Activated CD8-positive, alpha-beta memory T cell treated with anti-CD3 and anti-CD28 coated beads for 48 hours (primary cell): ENCODE measurements around the gene KLRF1.
A peak's percentile ranks its signal among the peaks of the same experiment; 100 is the strongest.

ENCODE experiments used
- DNase-seq, 3 experiments: peaks; one replicate each; pipeline ENCODE4 v3.0.0-alpha.2; 2020; ENCODE audit warnings: low read depth in 2 of 3, low spot score in 2 of 3

Gene KLRF1, protein sequence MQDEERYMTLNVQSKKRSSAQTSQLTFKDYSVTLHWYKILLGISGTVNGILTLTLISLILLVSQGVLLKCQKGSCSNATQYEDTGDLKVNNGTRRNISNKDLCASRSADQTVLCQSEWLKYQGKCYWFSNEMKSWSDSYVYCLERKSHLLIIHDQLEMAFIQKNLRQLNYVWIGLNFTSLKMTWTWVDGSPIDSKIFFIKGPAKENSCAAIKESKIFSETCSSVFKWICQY

GRCh38 chr12:9827209-9827888 lies at the start of gene KLRF1:
KLRF1 (plus strand) TSS chr12:9827481; CDS start chr12:9827545, 64 bp downstream.
- DNase-seq = no peak

DNA sequence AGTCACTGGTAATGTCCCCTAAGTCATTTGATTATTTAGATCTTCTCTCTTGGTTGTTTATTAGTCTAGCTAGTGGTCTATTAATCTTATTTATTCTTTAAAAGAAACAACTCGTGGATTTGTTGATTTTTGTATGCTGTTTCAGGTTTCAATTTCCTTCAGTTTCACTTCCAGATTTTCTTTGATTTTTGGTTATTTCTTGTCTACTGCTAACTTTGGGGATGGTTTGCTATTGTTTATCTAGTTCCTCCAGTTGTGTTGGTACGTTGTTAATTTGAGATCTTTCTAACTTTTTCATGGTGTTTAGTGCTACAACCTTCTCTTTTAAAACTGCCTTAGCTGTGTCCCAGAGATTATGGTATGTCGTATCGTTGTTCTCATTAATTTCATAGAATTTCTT lies 48.1 kb upstream of the KLRF1 start:
- no peak for DNase-seq

- no peak for DNase-seq
These were observed 45.9 kb upstream of the KLRF1 start for GRCh38 chr12:9781360-9781759.

GRCh38 chr12:9782547-9783382 lies 44.5 kb upstream of the KLRF1 start:
- DNase-seq = no peak

- no peak for DNase-seq
These were observed 43.0 kb upstream of the KLRF1 start for GRCh38 chr12:9784326-9784725.

DNA sequence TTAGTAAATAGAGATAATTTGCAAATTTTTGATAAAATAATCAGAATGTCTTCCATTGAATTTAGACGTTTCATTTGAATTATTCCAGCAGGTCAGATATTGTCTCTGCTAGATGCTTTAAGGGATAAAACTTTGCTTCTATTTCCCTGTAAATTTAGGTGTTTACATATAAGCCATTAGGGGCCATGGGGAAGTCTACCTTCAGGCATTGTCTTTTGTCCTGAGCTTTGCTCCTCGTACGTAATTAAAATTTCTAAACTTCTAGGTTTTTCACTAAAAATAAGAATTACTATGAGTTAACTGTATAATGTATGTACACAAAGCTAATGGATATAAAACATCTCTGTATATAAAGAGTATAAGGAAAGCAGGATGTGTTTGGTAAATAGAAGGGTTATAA lies 42.5 kb upstream of the KLRF1 start:
- no peak for DNase-seq

- DNase-seq = no peak
These were observed 40.3 kb upstream of the KLRF1 start for GRCh38 chr12:9786726-9787717.

DNA sequence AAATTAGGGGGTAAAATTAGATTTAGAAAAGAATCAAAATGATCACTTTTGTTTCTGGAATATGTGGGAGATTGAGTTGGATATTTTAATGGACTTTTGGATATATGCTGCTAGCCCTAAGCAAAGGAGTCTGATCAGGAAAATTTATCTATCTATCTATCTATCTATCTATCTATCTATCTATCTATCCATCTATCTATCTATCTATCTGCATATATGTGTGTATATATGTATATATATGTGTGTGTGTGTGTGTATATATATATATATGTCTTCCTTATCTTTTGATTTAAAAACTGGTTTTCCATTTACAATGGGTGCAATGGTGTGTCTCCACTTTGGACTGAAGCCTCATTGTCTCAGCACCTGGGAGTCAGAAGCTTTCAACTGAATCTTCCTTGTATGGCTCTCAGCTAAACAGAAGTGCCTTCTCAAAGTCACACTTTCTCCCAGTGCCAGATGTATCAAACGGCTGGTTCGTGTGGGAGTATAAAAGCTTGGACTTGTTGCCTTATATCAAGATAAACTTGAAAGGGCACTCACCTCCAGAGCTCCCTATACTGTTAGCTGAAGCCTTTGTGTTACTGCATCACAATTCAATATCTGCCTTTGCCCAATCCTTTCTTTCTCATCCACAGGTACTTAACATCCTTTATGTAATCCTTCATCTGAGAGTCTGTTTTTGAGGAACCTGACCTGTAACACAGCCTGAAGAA lies 34.9 kb upstream of the KLRF1 start:
- no peak for DNase-seq

- DNase-seq = no peak
These were observed 34.2 kb upstream of the KLRF1 start for GRCh38 chr12:9792961-9793617.

DNA sequence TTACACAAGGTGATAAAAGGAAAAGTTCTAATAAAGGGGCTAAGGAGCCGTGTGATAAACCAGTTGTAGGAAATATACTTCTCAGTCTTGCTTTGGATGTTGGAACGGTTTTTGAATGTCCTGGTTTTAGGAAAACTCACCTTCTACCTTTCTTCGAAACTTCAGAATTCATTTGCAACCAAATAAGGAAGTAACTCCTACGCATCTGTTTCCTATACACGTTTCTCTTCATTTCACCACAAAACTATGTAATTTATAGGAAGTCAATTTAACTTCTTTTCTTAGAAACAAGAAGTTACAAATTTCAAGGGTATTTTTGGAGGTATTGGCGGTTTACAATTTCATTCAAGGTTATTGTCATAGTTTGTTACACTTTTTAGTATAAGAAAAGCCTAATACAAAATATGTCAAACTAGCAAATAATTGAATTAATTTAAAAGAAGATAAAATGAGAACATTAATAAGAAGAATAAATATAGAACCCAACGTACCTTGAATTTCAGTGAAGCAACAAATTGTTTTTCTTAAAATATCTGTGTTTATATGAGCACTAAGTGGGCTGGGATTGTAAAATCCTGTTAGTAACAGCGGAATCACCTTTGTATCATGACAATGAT lies 33.4 kb upstream of the KLRF1 start:
- DNase-seq = no peak

DNA sequence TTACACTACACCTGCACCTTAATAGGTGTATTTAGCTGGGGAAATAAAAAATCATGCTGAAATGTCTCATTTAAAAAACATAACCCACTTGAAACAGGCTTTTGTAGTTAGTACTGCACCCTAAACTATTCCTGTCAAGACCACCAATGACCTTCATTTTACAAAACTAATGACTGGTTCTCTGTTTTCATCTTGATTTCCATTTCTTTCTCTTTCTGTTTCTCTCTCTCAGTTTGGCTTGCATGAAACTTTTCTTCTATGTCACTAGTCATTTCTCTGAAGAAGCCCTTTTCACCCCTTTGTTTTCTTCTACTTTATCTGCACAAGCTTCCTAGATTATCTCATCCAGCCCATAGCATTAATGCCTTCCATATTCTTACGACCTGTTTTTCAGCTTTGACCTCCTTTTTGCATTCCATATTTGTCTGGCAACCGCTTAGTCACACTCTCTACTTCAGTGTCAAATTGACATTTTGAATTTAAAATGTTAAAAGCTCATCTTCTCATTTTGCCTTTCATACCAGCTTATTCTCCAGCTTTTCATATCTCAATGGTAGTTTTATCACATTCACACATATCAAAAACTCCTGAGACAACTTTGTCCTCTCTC lies 32.7 kb upstream of the KLRF1 start:
- no peak for DNase-seq

DNA sequence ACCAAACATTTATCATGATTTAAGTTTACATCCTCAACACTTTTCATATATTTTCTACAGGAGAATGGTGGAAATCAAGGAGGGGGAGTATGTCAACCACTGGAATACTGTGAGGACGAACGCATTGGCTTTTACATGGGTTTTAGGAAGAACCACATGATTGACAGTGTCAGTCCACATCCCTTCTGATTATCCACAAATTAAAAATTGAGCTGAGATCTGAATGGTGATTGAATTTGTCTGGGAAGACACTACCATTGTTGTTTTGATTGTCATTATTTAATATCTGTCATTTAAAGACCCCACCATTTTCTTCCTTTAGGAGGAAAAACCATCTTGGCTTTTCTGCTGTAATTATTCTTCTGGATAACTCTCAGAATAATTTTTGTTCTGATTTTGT lies 31.3 kb upstream of the KLRF1 start:
- no peak for DNase-seq

- no peak for DNase-seq
These were observed 30.9 kb upstream of the KLRF1 start for GRCh38 chr12:9796346-9796745.

GRCh38 chr12:9796971-9797370 lies 30.3 kb upstream of the KLRF1 start:
- no peak for DNase-seq

DNA sequence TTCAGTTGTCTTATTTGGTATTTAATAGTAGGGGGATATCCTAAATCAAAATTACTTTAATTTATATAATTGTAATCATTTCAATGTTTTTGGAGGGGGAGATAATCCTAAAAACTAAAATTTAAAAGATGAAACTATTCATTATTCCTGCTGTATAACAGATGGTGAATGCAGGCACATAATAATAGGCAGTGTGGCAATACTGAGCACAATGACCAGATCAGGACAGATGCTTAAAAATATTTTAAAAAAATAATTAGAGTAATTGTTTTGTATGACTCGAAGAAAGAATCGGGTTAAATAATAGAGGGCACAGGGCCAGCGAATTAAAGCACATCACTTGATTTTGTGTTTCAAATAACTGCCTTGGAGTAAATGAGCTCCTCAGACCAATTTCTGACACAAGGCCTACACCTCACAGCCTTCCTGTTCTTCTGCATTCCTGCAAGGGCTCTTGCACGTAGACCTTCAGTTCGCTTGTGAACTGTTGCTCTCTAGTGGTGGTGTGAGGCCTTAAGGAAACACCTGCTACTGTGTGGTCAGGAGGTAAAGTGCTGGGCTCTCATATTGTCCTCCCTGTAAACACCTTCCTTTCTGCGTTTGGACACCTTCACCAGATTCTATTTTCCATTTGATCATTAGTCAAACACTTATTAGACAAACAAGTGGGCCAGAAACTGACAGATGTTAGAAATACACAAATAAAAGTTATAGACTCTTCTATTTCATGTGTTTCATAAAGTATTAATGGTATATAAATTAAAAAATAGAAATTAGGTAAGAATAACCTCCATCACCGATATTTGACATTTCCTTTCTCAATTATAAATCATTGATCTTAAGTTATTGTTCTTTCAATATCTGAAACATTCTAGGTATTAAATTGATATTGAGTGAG lies 29.3 kb upstream of the KLRF1 start:
- DNase-seq = peak in 2 of 3 experiments; percentile 10 to 27

GRCh38 chr12:9799961-9800360 lies 27.3 kb upstream of the KLRF1 start:
- no peak for DNase-seq

- DNase-seq = no peak
These were observed 21.4 kb upstream of the KLRF1 start for GRCh38 chr12:9805883-9806282.

- DNase-seq = no peak
These were observed 20.6 kb upstream of the KLRF1 start for GRCh38 chr12:9806714-9807113.
